Nephron progenitor cell (in vitro differentiated cells): ENCODE results near the gene TMIE.

ENCODE experiments used
- DNase-seq: peaks from one replicate; pipeline ENCODE4 v3.0.0; 2021
- H3K27ac Mint-ChIP-seq: 2 replicates; pipeline ENCODE4 v1.8.0; 2021; ENCODE audit warnings: mild to moderate bottlenecking, moderate library complexity, mixed read lengths
- H3K27me3 Mint-ChIP-seq: 2 replicates; pipeline ENCODE4 v1.8.0; 2021; ENCODE audit warnings: mild to moderate bottlenecking, low read depth, mixed read lengths; ENCODE audit not compliant: poor library complexity
- H3K36me3 Mint-ChIP-seq: 2 replicates; pipeline ENCODE4 v1.8.0; 2021; ENCODE audit warnings: low read depth, mixed read lengths
- H3K4me1 Mint-ChIP-seq: 2 replicates; pipeline ENCODE4 v1.8.0; 2021; ENCODE audit warnings: mixed read lengths
- H3K4me3 Mint-ChIP-seq: 2 replicates; pipeline ENCODE4 v1.8.0; 2021; ENCODE audit warnings: mild to moderate bottlenecking, moderate library complexity, mixed read lengths
- H3K9me3 Mint-ChIP-seq: 2 replicates; pipeline ENCODE4 v1.8.0; 2021; ENCODE audit warnings: mild to moderate bottlenecking, moderate library complexity, mixed read lengths
- TF ChIP-seq, protein P1 (sequence below): fragments of 200-600 bp; sonication (generic); IDR thresholded peaks from 2 replicates; pipeline ENCODE4 v1.5.0; 2021; ENCODE audit warnings: antibody characterized with exemption

TMIE gene

DNA sequence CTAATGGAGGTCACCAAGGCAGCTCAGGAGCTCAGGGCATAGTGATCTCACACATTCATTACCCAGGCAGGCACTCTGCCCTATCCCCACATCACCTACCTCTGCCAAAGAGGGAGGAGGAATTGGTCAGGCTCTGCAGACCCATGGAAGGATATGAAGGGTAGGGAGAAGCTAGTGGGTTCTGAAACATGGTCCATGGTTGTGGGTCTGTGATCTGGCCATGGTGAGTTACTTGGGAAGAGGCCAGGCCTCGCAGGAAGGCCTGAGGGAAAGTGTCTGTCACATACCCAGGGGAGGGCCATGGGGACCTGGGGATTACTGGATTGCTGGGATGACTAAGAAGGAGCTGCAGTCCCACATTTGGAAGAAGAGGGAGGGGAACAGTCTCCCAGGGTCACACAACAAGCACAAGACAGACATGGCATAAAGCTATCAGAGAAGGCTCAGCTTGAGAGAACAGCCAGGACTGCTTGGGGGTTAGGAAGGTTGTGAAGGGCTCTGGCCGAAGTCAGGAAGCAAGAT lies 17.9 kb downstream of the TMIE start:
- Mint-ChIP-seq H3K27ac (no peak overlapping the region), H3K9me3 (no peaks in the 10 kb centered on the region), H3K36me3 (no peaks in the 10 kb centered on the region), H3K4me1 (peaks cover 16% of the 10 kb centered on the region), H3K27me3 (peaks cover 5% of the 10 kb centered on the region), H3K4me3 (no peak overlapping the region)
- no peak for DNase-seq
- TF ChIP-seq, protein P1, sequence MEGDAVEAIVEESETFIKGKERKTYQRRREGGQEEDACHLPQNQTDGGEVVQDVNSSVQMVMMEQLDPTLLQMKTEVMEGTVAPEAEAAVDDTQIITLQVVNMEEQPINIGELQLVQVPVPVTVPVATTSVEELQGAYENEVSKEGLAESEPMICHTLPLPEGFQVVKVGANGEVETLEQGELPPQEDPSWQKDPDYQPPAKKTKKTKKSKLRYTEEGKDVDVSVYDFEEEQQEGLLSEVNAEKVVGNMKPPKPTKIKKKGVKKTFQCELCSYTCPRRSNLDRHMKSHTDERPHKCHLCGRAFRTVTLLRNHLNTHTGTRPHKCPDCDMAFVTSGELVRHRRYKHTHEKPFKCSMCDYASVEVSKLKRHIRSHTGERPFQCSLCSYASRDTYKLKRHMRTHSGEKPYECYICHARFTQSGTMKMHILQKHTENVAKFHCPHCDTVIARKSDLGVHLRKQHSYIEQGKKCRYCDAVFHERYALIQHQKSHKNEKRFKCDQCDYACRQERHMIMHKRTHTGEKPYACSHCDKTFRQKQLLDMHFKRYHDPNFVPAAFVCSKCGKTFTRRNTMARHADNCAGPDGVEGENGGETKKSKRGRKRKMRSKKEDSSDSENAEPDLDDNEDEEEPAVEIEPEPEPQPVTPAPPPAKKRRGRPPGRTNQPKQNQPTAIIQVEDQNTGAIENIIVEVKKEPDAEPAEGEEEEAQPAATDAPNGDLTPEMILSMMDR = no peak

DNA sequence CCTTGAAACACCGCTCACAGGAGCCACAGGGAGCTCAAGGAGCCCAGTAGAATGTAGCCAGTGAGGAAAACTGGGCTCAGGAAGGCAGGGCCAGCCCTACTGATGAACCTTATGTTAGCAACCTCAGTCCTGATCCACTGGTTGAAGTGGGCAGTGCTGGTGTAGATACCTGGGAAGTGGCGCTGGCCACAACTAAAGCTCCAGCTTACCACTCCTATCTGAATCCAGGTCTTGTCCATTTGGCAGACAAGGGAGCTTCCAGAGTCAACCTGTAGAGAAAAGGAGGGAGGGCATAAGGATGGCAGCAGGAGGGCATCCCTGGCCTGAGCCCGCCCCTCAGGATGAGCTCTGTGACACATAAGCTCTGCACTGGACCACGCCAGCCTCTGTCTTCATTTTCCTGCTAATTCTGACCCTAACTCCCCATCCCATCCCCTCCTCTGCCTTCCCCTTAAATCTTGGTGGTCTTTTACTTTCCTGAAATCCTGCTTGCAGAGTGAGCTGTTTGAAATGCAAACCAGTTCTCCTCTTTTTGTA lies 18.6 kb downstream of the TMIE start:
- no peak overlapping the region for H3K27ac Mint-ChIP-seq
- no peak overlapping the region for H3K4me3 Mint-ChIP-seq
- H3K4me1 Mint-ChIP-seq = peaks cover 15% of the 10 kb centered on the region
- DNase-seq = no peak
- TF ChIP-seq, protein P1 = no peak
- no peaks in the 10 kb centered on the region for H3K9me3 Mint-ChIP-seq
- H3K27me3 Mint-ChIP-seq = peaks cover 5% of the 10 kb centered on the region
- no peaks in the 10 kb centered on the region for H3K36me3 Mint-ChIP-seq

- H3K4me1 Mint-ChIP-seq = peaks cover 11% of the 10 kb centered on the region
- H3K27ac Mint-ChIP-seq = no peak overlapping the region
- no peaks in the 10 kb centered on the region for H3K36me3 Mint-ChIP-seq
- no peaks in the 10 kb centered on the region for H3K9me3 Mint-ChIP-seq
- H3K27me3 Mint-ChIP-seq = peaks cover under 1% of the 10 kb centered on the region
- H3K4me3 Mint-ChIP-seq = no peak overlapping the region
- DNase-seq = no peak
- TF ChIP-seq, protein P1 = no peak
Measured at GRCh38 chr3:46721009-46721408, 19.8 kb downstream of the TMIE start.

- Mint-ChIP-seq H3K36me3 (no peaks in the 10 kb centered on the region), H3K27me3 (no peaks in the 10 kb centered on the region), H3K4me1 (peaks cover 11% of the 10 kb centered on the region), H3K27ac (no peak overlapping the region), H3K9me3 (no peaks in the 10 kb centered on the region), H3K4me3 (no peak overlapping the region)
- no peak for DNase-seq
- TF ChIP-seq, protein P1 = no peak
Measured at GRCh38 chr3:46722443-46722842, 21.3 kb downstream of the TMIE start.

GRCh38 chr3:46724424-46724823 lies 23.2 kb downstream of the TMIE start:
- no peak for DNase-seq
- Mint-ChIP-seq H3K27ac (no peak overlapping the region), H3K27me3 (no peaks in the 10 kb centered on the region), H3K9me3 (no peaks in the 10 kb centered on the region), H3K4me1 (peaks cover 5% of the 10 kb centered on the region), H3K36me3 (no peaks in the 10 kb centered on the region), H3K4me3 (no peak overlapping the region)
- TF ChIP-seq, protein P1 = no peak

DNA sequence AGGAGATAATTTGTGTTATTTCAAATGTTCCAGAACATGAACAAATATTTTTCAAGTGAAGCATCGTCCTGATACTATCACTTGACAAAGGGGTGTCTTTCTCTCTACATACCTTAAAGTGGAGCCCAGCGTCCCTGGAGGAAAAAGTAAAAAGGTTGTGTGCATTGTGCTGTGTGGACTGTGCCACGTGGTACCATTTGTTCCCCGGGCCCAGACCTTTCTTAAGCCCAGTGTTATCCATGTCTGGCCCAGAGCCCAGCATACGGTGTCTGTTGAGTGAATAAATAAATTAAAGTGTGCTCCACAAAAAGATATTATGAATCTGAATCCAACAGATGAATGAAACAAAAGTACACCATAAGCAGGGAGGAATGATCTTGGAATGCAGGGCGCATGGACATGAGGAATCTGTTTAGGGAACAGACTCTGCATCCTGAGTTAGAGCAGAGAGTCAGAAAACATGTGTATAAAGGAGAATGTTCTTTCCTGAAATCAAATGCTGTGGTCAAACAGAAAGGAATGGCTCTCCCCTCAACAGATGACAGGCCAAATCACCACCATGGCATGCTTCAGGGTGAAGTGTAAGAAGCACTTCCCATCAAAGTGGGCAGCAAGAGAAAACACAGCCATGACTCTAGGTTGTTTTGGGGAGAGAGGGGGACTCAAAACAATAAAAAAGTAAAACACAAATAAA lies 24.6 kb downstream of the TMIE start:
- Mint-ChIP-seq H3K4me1 (no peaks in the 10 kb centered on the region), H3K4me3 (no peak overlapping the region), H3K9me3 (no peaks in the 10 kb centered on the region), H3K36me3 (no peaks in the 10 kb centered on the region), H3K27me3 (no peaks in the 10 kb centered on the region), H3K27ac (no peak overlapping the region)
- TF ChIP-seq, protein P1 = no peak
- no peak for DNase-seq
